Measurements from ENCODE around the gene FRMD5. TPM values are rescaled to one million over a fixed set of nuclear protein-coding genes. Genes with fewer than 3 reads are reported as not detected.

FRMD5 gene
- total RNA-seq, 1 donor from 2014 or later, result 42.5 TPM

DNA sequence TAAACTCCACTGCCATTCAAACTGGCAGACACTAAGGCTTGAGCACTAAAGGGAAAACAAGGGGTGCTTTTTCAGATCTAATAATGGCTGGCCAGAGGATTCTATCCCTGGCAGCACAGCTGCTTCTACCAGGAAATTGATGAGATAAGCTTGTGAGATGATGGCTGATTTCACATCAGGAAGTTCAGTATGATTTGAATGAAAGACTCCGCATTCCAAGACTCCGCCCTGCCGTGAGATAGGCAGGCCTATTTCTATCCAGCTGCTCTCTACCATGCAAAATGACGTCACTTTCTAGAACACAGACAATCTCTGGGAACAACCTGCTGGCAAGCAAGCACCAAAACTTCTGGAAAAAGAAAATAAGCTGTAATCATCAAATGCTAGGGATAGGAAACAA, 196.5 kb downstream of the FRMD5 start:
- intact Hi-C loops (cut with micrococcal nuclease), result no loop called here
- DNase-seq (peak; percentile 55), ATAC-seq (peak; percentile 95)

DNA sequence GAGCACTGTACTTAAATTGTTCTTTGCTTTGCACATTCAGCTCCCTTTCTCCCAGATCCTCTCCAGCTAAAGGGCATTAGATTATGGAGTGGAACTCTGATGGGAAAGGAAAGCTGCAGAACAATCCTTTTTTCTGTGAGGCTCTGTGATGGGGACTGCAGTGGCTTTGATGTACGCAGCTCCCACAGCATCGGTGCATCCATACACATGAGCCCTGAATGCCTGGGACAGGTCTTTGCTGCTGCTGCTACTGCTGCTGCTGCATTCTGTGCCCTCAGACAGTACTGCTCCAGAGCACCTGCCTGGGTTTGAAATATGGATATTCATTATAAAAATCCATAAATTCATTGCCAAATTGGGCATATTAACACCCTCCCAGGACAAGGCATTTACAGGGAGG, 203.9 kb downstream of the FRMD5 start:
- intact Hi-C loops (cut with micrococcal nuclease), result no loop called here
- no peak for ATAC-seq
- DNase-seq, result no peak

DNA sequence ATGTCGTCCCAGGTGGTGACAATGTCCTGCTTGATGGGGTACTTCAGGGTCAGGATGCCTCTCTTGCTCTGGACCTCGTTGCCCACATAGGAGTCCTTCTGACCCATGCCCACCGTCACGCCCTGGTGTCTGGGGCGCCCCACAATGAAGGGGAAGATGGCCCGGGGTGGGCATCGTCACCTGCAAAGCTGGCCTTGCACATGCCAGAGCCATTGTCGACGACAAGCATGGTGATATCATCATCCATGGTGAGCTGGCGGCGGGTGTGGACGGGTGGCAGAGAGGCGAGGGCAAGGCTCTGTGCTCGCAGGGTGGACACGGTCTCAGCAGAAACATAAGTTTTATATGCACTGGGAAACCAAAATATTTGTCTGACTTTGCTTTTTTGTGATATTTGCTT, 205.1 kb downstream of the FRMD5 start:
- no peak for ATAC-seq
- intact Hi-C loops (cut with micrococcal nuclease), result no loop called here

DNA sequence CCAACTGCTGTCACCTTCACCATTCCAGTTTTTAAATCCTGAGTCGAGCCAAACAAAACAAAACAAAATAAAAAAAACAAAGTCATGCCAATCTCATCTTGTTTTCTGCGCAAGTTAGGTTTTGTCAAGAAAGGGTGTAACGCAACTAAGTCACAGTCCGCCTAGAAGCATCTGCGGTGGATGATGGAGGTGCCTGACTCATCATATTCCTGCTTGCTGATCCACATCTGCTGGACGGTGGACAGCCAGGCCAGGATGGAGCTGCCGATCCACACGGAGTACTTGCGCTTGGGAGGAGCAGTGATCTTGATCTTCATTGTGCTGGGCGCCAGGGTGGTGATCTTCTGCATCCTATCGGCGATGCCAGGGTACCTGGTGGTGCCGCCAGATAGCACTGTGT, 206.2 kb downstream of the FRMD5 start:
- no peak for ATAC-seq
- no peak for DNase-seq
- intact Hi-C loops (cut with micrococcal nuclease), result no loop called here

More for the DNA sequence above, 205.1 kb downstream of the FRMD5 start:
- no peak for DNase-seq

DNA sequence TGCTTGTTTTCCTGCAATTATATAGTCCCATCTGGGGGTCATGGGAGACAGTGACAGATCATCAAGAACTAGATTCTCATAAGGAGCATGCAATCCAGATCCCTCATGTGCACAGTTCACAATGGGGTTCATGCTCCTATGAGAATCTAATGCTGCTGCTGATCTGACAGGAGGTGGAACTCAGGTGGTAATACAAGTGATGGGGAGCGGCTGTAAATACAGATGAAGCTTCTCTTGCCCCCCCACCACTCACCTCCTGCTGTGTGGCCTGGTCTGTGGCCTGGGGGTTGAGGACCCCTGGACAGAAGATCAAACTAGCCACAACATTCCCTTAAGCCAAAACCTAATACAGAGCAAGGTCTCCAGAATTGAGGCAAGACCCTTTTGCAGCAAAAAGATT, 207.1 kb downstream of the FRMD5 start:
- ATAC-seq, result no peak

DNA sequence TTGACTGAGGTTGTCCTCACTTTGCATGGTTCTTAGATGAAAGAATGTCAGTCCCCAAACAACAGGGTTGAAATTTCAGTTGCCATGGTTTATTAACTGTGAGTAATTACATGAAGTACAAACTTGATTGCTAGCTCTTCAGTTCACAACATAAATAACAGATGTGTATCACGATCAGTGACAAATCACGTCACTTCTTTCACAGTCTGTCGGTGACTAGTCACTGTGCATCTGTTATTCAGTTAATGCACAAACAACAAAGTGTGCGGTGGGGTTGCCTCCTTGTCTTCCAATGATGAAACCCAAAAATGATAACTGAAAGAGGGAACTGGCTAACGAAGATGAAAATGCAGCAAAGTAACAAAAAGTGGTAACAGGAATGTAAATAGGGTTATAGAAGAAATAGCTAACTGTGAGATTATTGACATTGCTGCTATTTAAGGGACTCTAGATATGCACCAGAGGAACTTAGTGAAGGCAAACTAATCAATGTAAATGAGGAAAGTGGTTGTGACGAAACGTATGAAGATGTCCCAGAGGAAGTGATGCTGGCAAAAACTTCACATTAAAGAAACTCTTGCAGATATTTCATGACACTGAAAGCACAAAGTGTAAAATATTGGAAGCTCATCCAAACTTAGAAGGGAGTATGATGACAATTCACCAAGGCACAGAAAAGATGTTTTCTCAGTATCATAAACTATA, 208.9 kb downstream of the FRMD5 start:
- no peak for DNase-seq
- intact Hi-C loops (cut with micrococcal nuclease), result no loop called here
- no peak for ATAC-seq

More for the DNA sequence above, 207.1 kb downstream of the FRMD5 start:
- intact Hi-C loops (cut with micrococcal nuclease), result no loop called here
- DNase-seq, result no peak

DNA sequence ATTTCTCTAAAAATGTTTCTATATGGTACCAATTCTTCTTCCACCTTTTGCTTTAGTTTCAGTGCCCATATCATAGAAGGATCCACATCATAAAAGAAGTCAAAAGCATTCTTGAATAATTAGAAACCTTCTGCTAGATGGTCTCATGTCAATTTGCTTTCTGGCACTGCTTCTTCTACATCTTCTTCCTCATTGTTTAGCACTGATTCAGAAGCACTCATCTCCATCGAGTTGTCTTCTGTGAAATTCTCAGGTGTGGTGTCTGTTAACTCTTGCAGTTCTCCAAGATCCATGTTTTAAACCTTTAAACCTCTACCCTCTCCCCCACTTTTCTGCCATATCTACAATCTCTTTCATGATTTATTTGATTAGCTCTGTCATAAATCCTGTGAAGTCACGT, 213.5 kb downstream of the FRMD5 start:
- no peak for DNase-seq
- intact Hi-C loops (cut with micrococcal nuclease), result no loop called here
- ATAC-seq, result no peak

DNA sequence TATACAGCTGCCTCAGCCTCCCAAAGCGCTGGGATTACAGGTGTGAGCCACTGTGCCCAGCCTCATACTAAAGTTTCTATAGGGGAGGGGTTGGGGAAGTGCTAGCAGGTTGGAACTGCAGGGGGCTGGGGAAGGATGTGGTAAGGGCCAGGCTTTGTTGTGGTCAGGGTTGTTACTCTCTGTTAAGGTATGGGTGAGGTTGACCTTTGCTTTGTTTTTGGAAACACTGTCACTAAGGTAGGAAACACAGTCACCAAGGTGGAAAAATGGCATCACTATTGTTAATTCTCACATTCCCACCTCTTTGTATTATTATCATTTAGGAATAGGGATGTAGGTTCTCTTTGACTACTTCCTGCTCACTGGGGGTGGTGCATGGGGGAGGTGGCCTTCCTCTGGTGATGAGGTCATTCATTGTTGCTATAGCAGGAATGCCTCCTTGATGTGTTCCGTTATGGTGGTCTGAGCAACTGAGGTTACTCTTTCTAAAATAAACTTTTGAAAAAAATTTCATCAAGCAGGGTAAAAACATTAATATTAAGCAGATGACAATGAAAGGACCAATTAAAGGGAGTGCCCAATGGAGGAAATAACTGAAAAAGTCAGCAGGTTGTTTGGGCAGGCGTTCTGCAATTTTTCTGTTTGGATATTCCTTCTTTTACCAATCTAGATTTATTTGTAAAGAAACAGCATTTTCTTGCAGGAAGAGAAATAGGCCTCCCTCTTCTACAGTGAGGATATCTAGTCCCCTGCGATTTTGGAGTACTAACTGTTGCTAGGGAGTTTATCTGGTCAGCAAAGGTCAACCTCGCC, 217.8 kb downstream of the FRMD5 start:
- DNase-seq (no peak), ATAC-seq (no peak)
- intact Hi-C loops (cut with micrococcal nuclease), result no loop called here

DNA sequence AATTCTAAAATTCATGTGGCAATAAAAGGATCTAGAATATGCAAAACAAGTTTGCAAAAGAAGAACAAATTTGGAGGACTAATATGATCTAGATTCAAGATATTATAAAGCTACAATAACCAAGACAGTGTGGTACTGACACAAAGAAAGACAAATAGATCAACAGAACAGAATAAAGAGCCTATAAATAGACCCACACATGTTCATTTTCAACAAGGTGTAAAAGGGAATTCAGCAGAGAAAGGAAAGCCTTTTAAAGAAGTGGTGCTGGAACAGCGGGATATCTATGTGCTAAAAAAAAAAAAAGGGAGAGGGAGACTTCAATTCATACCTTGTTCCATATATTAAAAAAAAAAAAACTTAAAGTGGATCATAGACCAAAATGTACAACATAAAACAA, 219.3 kb downstream of the FRMD5 start:
- intact Hi-C loops (cut with micrococcal nuclease), result no loop called here
- DNase-seq (no peak), ATAC-seq (peak; percentile 48)

DNA sequence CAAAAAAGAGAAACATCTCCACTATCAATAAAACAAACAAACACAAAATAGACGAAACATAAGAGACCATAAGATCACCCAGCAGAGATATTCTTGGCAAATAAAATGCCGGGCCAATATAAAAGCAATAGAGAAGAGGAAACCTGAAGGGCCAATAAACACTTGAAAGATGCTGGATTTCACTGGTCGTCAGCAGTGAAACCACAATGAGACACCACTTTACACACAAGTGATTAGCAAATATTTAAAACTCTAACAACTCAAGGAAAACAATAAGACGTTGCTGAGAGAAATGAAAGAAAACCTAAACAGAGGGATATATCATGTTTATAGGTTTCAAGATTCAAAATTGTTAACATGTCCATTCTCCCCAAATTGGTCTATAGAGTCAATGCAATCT, 219.7 kb downstream of the FRMD5 start:
- intact Hi-C loops (cut with micrococcal nuclease), result no loop called here
- ATAC-seq (no peak), DNase-seq (no peak)

DNA sequence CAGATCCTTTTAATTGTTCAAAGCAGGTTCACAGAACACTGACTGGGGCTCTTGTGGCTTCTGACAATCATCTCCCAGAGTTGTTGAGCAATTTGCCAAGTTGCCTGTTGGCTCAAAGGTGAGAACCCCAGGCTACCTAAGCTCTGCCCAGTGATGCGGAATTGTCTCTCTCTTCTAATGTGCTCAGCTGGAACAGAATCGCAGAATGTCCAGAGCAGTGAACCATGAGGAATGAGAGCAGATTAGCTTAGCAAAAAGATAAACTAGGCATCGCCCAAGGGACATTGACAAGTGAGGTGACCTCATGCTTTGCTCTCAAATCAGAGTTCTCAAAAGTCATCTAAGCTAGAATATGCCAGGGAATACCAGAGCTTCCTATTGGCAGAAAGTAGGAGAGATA, 220.2 kb downstream of the FRMD5 start:
- no peak for DNase-seq
- intact Hi-C loops (cut with micrococcal nuclease), result no loop called here
- peak; percentile 66 for ATAC-seq

DNA sequence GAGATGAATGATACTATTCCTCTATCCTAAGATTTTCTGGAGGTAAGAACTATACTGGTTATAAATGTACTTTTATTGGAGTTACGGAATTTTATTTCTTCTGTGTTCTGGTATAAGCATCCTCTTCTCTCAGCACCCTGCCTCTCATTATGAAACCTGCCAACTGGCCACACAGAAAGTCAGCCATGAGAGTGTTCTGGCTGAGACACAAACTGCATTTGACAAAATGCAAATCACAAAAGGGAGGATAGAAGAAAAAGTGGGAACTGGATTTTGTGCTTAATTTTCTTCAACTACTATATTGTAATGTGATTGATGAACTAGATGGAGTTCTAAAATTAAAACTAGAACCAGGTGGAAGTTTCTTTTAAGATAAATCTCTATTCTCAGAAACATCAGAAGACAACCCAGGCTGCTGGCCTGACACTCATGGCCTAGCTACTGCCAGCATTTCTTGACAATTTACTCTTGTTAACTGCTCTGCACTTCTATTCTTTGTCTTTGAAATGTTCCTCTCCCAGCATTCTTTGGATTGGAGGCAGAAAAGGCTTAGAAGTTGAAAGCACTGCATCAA, 225.2 kb downstream of the FRMD5 start:
- DNase-seq, result no peak
- ATAC-seq, result no peak
- intact Hi-C loops (cut with micrococcal nuclease), result no loop called here

DNA sequence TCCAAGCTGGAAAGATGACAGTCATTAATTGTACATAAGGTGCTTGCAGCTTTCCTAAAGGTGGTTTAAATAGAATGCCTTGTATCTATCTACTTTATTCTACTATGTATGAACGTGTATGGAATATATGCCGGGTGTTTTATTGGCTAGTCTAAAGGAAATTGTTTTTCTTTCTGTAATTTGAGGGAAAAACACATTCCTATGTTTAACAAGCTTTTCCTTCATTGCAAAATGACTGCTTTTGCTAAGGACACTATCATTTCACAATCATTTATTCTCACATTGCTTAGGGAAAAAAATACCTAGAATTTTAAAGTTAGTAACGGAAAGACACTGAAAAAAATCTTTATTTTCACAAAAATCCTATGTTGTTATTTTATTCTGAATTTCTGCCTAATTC, 226.5 kb downstream of the FRMD5 start:
- no peak for DNase-seq
- intact Hi-C loops (cut with micrococcal nuclease), result no loop called here
- no peak for ATAC-seq

DNA sequence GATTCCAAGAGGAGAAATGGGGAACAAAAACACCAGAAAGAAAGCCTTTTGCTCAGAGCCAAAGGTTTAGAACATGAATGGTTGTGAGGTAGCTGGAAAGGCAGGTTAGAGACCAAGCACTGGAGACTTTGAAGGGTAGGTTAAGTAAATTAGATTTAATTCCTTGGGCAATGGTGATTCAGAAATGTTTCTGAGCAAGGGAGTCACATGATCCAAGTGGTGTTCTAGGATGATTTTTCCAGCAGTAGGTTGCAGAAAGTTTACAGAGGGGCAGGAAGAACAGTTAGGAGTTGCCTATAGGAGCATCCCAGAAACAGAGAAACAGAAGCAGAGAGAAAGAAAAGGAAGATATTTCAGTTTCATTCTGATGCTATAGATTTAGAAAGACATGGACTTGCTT, 228.4 kb downstream of the FRMD5 start:
- intact Hi-C loops (cut with micrococcal nuclease), result no loop called here
- DNase-seq (no peak), ATAC-seq (no peak)

DNA sequence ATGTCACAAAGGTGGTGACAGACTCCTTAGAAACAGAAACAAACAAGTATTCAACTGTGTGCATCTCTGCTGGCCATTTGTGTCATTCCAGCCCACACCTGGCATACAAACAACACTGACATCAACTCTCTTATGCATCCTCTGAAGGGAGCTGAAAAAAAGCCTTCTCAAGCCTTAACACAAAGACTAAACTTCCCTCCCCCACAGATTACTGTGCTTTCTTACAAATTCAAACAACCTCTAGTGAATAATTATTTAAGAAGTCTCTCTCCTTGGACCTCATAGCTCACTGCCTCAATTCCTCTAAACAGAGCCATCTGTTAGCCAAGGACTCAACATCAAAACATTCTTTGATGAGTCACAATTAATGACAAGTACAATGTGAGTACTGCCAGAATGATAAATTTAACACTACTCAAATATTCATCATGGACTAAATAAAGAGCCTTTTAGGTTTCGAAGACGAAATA, 236.2 kb downstream of the FRMD5 start:
- no peak for DNase-seq
- ATAC-seq, result peak; percentile 47
- intact Hi-C loops (cut with micrococcal nuclease), result no loop called here

DNA sequence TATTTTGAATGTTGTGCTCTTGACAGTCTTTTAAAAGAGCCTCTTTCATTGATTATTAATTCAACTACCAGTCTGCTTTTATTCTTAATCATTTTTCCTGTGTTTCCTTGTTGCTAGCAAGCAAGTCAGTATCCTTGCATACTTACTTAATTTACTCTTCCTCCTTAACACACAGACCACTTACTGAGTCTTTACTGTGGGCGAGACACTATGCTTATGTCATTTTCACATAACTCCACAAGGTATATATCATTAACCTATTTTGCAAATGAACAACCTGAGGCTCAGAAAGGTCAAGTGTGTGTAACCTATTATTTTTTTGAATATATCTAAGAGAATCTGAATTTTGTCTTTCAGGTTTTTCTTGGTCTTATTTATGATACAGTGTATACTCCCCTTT, 237.3 kb downstream of the FRMD5 start:
- no peak for ATAC-seq
- intact Hi-C loops (cut with micrococcal nuclease), result no loop called here

DNA sequence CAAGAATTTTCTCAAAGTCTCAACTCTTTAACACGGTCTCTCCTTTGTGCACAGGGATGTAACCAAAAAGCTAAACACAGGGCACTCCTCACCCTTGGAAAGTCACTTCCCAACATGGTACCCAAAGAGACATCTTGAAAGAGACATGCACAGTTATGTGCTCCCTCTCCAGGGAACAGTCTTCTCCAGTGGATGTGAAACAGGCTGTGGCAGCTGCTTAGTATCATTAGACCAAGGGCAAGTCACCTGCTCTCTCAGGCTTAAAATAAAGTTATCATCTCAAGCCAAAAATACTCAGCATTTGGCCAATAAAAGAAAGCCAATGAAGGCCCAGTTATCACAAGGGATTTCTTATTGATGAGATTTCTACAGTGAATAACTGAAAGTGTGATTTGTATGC, 239.9 kb downstream of the FRMD5 start:
- intact Hi-C loops (cut with micrococcal nuclease), result no loop called here
- ATAC-seq (peak; percentile 70), DNase-seq (no peak)

More for the DNA sequence above, 237.3 kb downstream of the FRMD5 start:
- DNase-seq, result no peak

DNA sequence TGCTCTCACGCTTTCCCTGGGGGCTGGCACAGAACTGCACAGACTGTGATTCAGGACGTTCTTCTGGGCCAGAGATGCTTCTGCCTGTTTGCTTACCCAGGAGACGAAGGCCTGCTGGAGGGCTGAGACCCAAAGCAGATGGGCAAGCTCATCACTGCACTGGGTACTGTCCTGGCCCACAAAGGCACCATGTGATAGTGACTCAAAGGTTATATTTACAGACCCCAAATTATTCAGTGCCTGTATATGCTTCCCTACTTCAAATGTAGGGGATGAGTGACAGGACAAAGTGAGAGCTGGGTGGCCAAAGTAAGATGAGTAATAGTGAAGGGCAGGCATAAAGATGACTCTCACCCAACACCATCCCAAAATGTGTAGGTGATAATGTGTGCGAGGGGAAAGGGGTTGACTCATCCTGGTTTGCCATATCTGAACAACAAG, 240.9 kb downstream of the FRMD5 start:
- intact Hi-C loops (cut with micrococcal nuclease), result no loop called here
- no peak for ATAC-seq
- DNase-seq, result no peak

DNA sequence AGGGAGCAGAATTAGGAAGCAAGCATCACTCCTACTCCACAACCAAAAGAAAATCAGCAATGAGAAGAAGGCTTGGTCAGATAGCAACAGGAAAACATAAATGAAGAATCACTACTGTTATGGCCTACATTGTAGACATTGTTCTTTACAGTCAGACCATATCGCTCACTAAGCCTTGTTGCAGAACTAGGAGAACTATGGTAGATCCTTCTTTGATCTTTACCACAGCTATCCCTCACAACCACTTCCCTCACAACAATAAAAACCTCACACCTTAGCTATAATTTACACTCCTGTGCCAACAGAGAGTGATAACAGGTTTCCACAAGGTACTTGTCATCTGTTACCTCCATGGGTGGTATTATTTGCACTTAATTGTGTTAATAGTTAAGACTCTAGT, 241.7 kb downstream of the FRMD5 start:
- ATAC-seq (no peak), DNase-seq (no peak)
- intact Hi-C loops (cut with micrococcal nuclease), result no loop called here

DNA sequence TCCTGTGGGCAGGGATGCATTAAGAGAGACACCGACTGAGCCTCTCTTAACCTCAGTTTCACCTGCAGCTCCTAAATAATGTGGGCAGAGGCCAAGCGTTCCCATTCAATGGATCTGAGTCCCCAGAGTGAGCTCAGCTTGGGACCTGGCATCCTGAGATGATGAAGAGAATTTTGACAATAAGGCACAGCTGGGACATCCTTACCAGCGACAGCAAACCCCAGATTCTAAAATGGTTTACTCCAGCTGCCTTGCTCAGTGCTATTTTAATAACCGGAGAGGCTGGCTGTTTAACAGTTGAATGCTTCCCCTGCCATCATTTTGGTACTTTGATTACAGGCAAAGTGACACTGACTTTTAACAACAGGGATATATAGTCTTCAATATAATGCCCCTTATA, 244.5 kb downstream of the FRMD5 start:
- no peak for DNase-seq
- intact Hi-C loops (cut with micrococcal nuclease), result no loop called here
- no peak for ATAC-seq
